PFSK-1 (cell line): Measurements from ENCODE around the gene FBN1.

Experiments
- FOXP2 ChIP-seq: optimal IDR thresholded peaks from 2 replicates; pipeline ENCODE3; 2011; ENCODE audit warnings: borderline replicate concordance, control low read depth, inconsistent platforms; ENCODE audit not compliant: insufficient read depth; ENCODE audit errors: extremely low read length, extremely low read depth
- POLR2AphosphoS5 ChIP-seq: IDR thresholded peaks from 2 replicates; pipeline ENCODE4 v1.6.1; 2012; ENCODE audit warnings: low read depth, mild to moderate bottlenecking, control low read depth, low read length, moderate library complexity
- SIN3A ChIP-seq: IDR thresholded peaks from 2 replicates; pipeline ENCODE4 v1.6.1; 2012; ENCODE audit warnings: mild to moderate bottlenecking, low read length, moderate library complexity, borderline replicate concordance; ENCODE audit not compliant: insufficient read depth
- TAF1 ChIP-seq: IDR thresholded peaks from 2 replicates; pipeline ENCODE4 v1.6.1; 2012; ENCODE audit warnings: low read length, control low read depth, borderline replicate concordance; ENCODE audit not compliant: insufficient read depth
- TF ChIP-seq, protein P1 (sequence below), 2 experiments: IDR thresholded peaks; 2 replicates each; pipeline versions ENCODE4 v1.6.1 to v1.8.0; 2011 to 2012; ENCODE audit warnings: low read depth in 2 of 2, low read length in 2 of 2, control low read depth in 1 of 2, inconsistent platforms in 1 of 2, mild to moderate bottlenecking in 1 of 2, moderate library complexity in 1 of 2; ENCODE audit not compliant: insufficient read depth in 1 of 2

The FBN1 gene

DNA sequence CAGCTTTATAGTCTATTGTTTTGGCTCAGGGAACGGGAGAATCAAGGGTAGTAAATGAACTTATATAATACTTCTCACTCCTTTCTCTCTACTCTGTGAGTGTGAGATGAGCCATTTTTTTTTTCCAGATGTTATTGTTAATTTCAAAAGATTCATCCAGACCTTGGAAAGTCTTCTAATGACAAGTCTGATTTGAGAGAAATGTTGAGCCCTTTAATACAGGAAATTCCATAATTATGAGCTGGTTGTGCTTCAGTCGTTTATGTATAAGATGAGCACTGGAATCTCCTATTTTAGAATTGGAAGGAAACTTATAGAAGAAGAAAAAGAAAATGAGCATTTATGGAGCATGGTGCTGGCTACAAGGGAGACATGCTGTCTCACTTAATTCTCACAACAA is 92.0 kb downstream of the FBN1 start:
- TF ChIP-seq, protein P1, sequence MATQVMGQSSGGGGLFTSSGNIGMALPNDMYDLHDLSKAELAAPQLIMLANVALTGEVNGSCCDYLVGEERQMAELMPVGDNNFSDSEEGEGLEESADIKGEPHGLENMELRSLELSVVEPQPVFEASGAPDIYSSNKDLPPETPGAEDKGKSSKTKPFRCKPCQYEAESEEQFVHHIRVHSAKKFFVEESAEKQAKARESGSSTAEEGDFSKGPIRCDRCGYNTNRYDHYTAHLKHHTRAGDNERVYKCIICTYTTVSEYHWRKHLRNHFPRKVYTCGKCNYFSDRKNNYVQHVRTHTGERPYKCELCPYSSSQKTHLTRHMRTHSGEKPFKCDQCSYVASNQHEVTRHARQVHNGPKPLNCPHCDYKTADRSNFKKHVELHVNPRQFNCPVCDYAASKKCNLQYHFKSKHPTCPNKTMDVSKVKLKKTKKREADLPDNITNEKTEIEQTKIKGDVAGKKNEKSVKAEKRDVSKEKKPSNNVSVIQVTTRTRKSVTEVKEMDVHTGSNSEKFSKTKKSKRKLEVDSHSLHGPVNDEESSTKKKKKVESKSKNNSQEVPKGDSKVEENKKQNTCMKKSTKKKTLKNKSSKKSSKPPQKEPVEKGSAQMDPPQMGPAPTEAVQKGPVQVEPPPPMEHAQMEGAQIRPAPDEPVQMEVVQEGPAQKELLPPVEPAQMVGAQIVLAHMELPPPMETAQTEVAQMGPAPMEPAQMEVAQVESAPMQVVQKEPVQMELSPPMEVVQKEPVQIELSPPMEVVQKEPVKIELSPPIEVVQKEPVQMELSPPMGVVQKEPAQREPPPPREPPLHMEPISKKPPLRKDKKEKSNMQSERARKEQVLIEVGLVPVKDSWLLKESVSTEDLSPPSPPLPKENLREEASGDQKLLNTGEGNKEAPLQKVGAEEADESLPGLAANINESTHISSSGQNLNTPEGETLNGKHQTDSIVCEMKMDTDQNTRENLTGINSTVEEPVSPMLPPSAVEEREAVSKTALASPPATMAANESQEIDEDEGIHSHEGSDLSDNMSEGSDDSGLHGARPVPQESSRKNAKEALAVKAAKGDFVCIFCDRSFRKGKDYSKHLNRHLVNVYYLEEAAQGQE (IDR thresholded peaks at IDR 0.05; ENCODE audit: insufficient read depth in 1 of 2, low read depth in 2 of 2, low read length in 2 of 2): no peak
- TF ChIP-seq FOXP2 (no peak), SIN3A (no peak), POLR2AphosphoS5 (no peak), TAF1 (no peak)

DNA sequence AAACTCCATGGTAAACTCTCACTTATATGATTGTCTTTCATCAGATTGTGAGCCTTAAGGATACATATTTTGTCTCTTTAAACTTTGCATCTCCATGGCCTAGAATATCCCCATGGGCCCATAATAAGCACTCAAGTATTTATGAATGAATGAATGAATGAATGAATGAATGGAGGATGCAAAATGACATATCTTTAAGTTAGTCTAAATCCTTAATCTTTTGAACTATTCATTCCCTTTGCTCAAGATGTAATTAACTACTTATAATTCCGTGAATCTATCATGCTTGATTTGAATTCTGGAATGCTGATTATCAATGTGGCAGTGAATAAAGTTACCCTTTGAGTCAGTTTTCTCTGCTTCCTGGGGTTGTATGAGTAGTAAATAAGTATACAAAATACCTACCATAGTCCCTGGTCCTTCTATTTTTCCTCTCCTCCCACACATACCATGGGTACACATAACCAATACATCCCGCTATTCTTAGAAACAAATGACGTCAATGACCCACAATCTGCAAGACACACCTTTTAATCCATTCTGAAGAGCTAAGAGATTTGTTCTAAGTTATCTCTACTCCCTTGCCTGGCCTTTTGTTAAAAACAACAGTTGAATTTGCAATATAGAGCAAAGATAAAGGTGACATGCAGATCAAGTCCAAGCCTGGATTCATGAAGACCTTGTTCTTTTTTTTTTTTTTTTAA is 94.5 kb downstream of the FBN1 start:
- TF ChIP-seq SIN3A (no peak), POLR2AphosphoS5 (no peak), TAF1 (no peak), FOXP2 (no peak)
- TF ChIP-seq, protein P1 (IDR thresholded peaks at IDR 0.05; ENCODE audit: insufficient read depth in 1 of 2, low read depth in 2 of 2, low read length in 2 of 2): no peak

DNA sequence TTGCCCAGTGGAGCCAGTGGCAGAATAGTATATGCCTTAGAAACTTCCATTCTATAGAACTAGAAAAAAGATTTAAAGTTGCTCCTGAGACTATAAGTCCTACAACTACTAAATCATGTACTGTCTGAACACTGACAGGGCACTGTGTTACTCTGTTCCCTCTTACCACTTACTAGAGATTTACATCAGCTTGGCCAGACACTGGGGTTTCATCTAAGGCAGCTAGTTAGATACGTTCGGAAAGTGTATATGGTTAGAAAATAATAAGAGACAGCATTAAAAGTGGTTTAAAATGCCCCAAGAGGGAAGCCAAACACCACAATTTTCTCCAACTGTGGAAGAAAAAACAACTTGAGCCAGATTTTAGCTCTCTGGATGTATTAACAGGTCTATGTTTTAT is 97.1 kb downstream of the FBN1 start:
- TF ChIP-seq TAF1: no peak
- TF ChIP-seq FOXP2: no peak
- TF ChIP-seq, protein P1 (IDR thresholded peaks at IDR 0.05; ENCODE audit: insufficient read depth in 1 of 2, low read depth in 2 of 2, low read length in 2 of 2): no peak
- TF ChIP-seq POLR2AphosphoS5: no peak
- no peak for TF ChIP-seq SIN3A

DNA sequence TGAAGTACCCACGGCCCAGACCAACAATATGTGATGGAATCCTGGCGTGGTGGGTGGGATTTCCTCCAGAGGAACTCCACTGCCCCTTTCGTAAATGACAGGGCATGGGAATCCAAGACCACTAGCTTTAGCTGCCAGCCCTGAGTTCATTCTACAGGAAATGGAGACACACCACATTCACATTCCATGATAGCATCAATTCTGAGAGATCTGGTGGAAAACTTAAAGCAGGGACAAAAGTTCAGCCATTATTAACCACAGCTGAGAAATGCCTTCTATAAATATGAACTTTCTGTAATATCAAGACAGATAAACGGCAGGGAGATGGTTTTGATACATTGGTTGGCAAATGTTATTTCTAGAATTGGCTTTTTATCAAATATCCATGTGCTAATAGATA is 98.2 kb downstream of the FBN1 start:
- TF ChIP-seq POLR2AphosphoS5 (no peak), FOXP2 (no peak), SIN3A (no peak), TAF1 (no peak)
- TF ChIP-seq, protein P1 (IDR thresholded peaks at IDR 0.05; ENCODE audit: insufficient read depth in 1 of 2, low read depth in 2 of 2, low read length in 2 of 2): no peak

GRCh38 chr15:48546296-48546695 is 99.2 kb downstream of the FBN1 start:
- TF ChIP-seq FOXP2 (no peak), TAF1 (no peak), SIN3A (no peak), POLR2AphosphoS5 (no peak)
